ENCODE data around the gene FAM219A.

- TF ChIP-seq CTCF (IDR thresholded peaks at IDR 0.05): no peak
- TF ChIP-seq POLR2A (IDR thresholded peaks at IDR 0.05): no peak
These were observed 7.7 kb downstream of the FAM219A start for GRCh38 chr9:34450644-34451043.

All from testis (tissue), 2 donors.